HG03520 (cell line): ENCODE results near the gene SYT1.

Source experiments
- ATAC-seq: cut with Tn5 transposase; IDR thresholded peaks from one replicate; pipeline ENCODE4 v1.9.1; 2021; ENCODE audit warnings: mild to moderate bottlenecking, moderate library complexity; ENCODE audit not compliant: unreplicated experiment

Gene SYT1

DNA sequence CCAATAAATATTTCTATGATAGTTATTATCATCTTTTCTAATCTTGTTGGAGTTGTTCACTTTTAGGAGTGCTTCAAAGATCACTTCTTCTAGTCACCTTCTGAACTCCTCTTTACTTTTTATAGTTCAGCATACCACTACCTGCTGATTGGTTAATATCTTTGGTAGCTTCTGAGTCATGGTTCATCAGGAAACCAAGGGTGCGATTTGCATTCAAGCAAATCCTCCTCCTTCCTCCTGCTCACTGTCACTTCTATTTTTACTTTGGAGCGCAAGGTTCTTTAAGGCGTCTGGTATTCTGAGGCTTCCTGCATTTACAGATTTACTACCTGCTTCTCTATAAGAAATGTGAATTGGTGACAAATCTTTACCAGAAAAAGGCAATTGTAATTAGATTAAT is 24.0 kb downstream of the SYT1 start:
- peak; percentile 96 for ATAC-seq

DNA sequence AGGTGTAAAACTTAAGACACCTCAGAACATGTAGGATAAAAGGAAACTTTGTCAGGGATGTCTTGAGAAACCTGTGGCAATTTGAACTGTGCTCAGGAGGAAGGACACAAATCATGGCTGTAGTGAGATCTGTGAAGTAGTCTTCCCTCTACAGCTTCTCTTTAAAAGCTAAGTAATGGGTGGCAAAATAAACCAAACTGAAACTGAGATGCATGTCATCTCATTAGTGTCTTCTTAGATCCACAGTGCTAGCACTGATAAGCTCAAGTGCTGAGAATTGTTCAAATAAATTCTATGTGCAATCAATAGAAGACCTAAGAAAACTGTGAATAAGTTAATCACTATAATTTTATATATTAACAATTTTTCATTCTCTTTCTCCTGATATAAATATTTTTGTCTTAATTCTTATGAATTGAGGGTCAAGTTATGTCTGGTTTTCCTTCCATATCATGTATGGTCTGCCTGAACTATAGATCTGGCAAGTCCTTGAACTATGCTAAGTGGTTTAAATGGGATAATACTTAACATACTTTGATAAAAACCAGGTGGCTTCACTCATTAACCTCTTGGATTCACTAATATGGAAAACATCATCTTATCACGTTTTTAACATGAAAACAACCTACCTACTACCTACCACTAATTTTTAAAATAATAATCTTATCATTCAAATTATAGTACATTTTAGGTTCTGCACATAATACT is 27.2 kb downstream of the SYT1 start:
- no peak for ATAC-seq

DNA sequence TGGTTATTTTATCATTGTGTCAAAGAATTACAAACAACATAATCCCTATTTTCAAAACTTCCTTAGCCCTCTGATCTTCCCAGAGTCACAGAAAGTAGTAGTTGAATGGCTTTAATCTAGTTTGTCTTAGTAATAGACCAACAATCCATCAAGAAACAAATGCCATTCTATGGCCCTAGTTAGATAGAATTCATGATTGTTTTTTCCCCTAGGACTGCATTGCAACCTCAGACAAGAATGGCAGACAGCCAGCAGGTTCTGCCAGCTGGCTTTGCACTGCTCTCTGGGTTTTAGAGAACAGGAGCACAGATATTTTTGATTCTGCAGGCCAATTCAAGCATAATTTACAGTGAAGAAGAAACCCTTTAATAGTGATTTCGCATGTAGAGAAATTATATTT is 33.8 kb downstream of the SYT1 start:
- ATAC-seq, result no peak

GRCh38 chr12:78914859-78915331 is 50.3 kb downstream of the SYT1 start:
- ATAC-seq, result no peak

- ATAC-seq, result no peak
These were observed 52.4 kb downstream of the SYT1 start for GRCh38 chr12:78916845-78917480.

- no peak for ATAC-seq
These were observed 52.9 kb downstream of the SYT1 start for GRCh38 chr12:78917513-78917912.

DNA sequence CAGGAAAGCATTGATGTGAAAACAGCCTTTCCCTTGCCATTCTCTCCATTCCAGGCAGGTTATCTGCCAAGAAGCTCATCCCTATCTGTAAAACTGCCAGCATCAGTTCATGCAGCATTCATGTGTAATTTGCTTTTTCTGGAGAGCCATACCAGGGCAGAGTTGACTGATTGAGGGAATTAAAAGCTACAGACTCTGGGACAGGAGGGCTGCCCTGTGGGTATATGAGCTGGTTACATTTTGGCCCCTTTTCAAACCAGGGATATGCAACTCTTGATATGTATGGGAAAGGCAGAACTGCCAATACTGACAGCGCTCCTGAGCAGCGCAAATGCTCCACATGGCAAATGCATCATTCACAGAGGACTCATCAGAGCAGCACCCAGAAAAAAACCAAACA is 53.7 kb downstream of the SYT1 start:
- no peak for ATAC-seq

GRCh38 chr12:78928200-78929074 is 63.9 kb downstream of the SYT1 start:
- no peak for ATAC-seq

- no peak for ATAC-seq
These were observed 64.5 kb downstream of the SYT1 start for GRCh38 chr12:78929075-78929418.

- ATAC-seq, result no peak
These were observed 67.0 kb downstream of the SYT1 start for GRCh38 chr12:78931466-78931990.

DNA sequence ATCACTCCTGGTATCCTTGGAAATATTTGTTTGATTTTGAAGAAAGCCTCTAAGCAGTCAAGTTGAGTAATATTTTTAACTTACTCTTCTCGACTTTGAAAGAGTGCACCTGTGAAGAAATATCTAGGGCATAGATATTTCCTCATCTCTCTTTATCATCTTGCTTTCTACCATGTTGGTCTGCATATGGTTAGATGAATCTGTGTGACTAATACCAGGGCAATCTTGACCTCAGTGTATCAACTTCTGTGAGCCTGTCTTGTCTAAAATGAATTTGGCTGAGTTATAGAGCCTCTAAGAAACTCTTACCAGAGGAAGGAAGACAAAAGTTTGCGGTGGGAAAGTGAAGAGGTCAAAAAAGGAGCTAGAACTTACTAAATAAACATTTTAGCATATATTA is 68.4 kb downstream of the SYT1 start:
- no peak for ATAC-seq

- no peak for ATAC-seq
These were observed 73.9 kb downstream of the SYT1 start for GRCh38 chr12:78938341-78939084.

- ATAC-seq, result no peak
These were observed 85.0 kb downstream of the SYT1 start for GRCh38 chr12:78949532-78949931.

DNA sequence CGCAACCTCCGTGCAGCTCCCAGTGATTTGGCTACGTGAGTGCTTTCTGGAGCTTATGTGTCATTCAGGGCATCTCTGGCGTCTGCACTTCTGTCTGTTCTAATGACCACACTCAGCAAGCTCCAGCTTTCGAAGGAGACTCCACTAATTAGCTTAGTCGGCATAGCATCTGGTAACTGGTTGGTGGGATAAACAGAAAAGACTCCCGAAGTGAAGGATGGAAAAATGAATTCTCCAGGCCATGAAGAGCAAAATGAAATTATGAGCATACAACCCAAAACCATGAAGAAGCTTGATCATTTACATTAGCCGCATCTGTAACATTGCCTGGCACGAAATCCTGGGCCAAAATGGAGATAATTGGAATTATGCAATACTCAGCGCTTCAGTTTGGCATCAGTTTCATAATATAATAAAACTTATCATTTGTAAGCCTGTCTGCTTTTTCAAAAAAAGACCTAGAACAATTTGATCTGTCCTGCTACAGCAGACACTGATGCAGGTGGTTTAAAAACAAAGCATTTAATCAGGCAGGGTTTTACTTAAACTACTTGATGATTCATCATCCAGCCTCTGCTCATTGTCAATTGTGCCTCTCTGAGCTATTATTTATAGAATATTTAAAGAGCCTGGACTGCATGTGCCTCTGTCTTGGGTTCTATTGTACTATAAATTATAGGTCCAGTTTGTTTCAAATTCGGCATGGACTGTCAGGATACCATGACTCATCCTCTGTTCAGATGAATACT is 87.4 kb downstream of the SYT1 start:
- no peak for ATAC-seq

- no peak for ATAC-seq
These were observed 88.0 kb downstream of the SYT1 start for GRCh38 chr12:78952552-78952929.

- no peak for ATAC-seq
These were observed 94.4 kb downstream of the SYT1 start for GRCh38 chr12:78958941-78959340.

- ATAC-seq, result no peak
These were observed 95.0 kb downstream of the SYT1 start for GRCh38 chr12:78959556-78959955.

GRCh38 chr12:78961171-78961570 is 96.6 kb downstream of the SYT1 start:
- no peak for ATAC-seq

DNA sequence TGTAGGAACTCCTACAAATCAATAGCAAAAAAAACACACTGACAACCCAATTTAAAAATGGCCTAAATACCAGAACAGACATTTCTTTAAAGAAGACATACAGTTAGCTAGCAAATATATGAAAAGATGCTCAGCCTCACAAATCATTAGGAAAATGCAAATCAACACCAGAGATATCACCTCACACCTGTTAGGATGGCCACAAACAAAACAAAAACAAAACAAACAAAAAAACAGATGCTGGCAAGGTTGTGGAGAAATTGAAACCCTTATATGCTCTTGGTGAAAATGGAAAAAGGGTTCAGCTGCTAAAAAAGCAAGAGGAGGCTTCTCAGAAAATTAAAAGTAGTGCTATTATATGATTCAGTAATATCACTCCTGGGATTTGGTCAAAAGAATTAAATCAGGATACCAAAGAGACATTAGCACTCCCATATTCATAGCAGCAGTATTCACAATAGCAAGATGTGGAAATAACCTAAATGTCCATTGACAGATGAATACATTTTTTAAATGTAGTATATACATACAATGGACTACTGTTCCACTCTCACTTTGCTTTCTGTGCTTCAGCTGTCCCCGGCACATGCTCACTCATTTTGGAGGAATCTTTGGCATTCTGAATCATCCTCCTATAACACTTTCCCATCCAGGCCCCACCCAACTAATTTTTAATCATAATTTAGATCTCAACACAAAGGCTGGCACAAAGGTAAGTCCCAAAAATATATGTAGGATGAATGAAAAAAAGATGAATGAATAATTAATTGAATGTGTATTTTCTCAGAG is 99.1 kb downstream of the SYT1 start:
- no peak for ATAC-seq
